Measurements from ENCODE around the gene XRCC6. TPM values are rescaled to one million over a fixed set of nuclear protein-coding genes. Genes with fewer than 3 reads are reported as not detected.
A peak's percentile ranks its signal among the peaks of the same experiment; 100 is the strongest.
"Not testable (repeated sequence)": the region's sequence is repeated elsewhere in the genome, so short reads cannot be mapped to it uniquely, and the experiment has no call there.

XRCC6 gene
- total RNA-seq, 1 experiment from 2014 or later: 528 TPM

DNA sequence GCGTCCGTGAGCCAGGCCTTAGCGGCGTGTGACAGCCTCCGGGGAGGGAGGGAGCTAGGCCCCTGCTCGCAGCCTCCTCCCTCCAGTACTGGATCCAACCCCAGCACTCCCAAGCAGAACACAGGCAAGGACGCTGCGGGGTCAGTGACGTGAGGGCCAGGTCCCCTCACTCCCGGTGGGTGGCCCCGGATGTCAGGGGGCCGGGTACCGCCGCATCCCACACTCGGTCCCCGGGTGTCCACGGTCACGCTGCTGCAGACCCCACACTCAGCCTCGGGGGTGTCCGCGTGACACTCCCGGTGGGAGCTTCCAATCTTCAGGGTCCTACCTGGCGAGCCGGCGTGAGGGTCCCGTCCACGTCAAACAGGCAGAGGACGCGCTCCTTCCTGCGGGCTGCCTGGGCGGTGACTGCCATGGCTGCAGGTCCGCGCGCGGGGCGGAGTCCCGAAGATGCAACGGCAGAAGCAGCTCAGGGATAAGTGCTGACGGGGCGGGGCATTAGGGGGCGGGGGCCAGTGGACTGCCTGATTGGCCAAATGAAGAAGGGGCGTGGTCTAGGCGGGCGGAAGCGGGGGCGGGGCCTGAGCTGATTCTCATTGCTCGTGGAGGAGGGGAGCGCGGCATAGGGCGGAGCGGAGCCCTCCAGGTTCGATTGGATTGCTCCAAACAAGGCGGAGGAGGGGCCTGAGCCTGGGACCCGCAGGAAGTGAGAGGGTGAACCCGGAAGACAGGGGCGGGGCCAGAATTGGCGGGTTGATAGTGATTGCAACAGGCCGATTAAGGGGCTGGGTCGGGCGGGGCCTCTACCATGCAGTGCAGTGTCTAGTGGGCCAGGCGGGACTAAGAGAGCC is 31.5 kb upstream of the XRCC6 start, which contains the start of gene PMM1:
PMM1 (minus strand) TSS at position 450 of the 851 bp plus-strand sequence; CDS start at position 415, 35 bp downstream.
- H3K27me3 ChIP-seq: no peaks in the 10 kb centered on the region
- H3K4me1 ChIP-seq: no peaks in the 10 kb centered on the region
- peak; percentile 100 for DNase-seq
- H3K27ac ChIP-seq: peak within 1 kb of the TSS; percentile 21; the same call in 1 of the 2 replicates
- no peaks in the 10 kb centered on the region for H3K9me3 ChIP-seq (replicated peaks)
- H3K4me3 ChIP-seq: peak within 1 kb of the TSS; percentile 71
- H3K36me3 ChIP-seq: no peaks in the 10 kb centered on the region

DNA sequence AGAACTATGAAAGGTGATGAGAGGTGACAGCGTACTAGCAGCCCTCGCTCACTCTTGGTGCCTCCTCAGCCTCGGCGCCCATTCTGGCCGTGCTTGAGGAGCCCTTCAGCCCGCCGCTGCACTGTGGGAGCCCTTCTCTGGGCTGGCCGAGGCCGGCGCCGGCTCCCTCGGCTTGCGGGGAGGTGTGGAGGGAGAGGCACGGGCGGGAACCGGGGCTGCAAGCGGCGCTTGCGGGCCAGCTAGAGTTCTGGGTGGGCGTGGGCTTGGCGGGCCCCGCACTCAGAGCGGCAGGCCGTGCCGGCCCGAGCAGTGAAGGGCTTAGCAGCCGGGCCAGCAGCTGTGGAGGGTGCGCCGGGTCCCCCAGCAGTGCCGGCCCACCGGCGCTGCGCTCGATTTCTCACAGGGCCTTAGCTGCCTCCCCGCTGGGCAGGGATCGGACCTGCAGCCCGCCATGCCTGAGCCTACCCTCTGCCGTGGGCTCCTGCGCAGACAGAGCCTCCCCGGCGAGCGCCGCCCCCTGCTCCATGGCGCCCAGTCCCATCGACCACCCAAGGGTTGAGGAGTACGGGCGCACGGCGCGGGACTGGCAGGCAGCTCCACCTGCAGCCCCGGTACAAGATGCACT is 27.6 kb upstream of the XRCC6 start:
- not testable (repeated sequence) for H3K4me1 ChIP-seq; H3K9me3 ChIP-seq (replicated peaks); H3K36me3 ChIP-seq; H3K4me3 ChIP-seq; DNase-seq; H3K27ac ChIP-seq; H3K27me3 ChIP-seq

DNA sequence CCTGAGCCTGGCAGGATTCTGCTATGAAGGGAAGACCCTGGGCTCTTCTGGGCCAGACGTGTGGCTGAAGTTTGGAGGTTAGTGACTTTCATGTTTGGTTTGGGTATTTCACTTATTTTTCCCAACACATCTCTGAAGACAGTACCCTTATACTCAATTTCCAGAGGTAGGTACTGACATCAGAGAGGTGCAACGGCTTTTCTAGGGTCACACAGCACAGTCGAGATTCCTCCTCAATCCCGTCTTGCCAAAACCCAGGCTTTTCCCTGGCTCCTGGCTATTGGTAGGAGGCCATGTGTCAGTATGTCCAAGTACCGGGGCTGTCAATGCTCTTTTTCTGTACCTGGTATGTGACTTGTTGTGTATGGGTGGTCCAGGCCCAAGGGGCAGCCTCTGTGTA is 25.4 kb upstream of the XRCC6 start:
- Histone ChIP-seq H3K27ac (no peak overlapping the region), H3K4me3 (no peak overlapping the region), H3K36me3 (no peaks in the 10 kb centered on the region), H3K27me3 (no peaks in the 10 kb centered on the region), H3K4me1 (no peaks in the 10 kb centered on the region), H3K9me3 (replicated peaks) (no peaks in the 10 kb centered on the region)
- no peak for DNase-seq

DNA sequence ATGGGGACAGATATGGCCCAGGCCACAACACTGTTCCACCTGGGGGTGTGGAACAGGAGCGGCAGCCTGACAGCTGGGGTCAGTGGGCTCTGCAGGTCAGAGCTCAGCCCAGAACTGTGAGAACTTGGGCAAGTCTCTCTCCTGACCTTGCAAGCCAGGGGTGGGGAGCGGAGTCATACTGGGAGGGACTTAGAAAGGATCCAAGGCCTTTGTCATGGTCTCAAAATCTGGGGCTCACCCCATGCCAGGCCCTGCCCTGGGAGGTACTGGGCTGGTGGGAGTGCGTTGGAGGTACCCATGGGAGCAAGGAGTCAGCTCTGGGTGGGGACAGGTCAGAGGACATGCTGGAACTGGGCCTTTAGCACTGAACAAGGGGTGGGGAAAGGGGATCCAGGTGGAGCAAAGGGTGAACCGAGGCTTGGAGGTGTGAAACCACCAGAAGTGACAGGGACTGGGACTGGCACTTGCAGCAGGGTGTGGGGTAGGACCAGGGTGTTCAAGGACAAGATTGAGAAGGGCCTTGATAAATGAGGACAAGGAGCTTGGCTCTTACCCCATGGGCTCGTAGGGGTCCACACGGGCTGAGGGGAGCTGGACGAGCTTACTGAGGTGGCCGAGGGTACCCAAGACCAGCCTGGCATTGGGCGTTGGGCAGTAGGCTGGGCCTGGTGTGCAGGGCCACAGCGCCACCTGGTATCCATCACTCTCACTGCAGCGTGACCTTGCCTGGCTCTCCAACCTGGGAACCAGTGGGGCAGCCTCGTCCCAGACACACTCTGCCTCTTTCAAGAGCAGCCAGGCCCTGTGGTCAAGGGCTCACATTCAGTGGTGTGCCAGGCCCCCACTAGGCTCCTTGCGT is 24.1 kb upstream of the XRCC6 start:
- Histone ChIP-seq H3K4me1 (no peaks in the 10 kb centered on the region), H3K27ac (no peak overlapping the region), H3K36me3 (no peaks in the 10 kb centered on the region), H3K9me3 (replicated peaks) (no peaks in the 10 kb centered on the region), H3K27me3 (no peaks in the 10 kb centered on the region), H3K4me3 (no peak overlapping the region)
- DNase-seq: peak; percentile 43 to 63

DNA sequence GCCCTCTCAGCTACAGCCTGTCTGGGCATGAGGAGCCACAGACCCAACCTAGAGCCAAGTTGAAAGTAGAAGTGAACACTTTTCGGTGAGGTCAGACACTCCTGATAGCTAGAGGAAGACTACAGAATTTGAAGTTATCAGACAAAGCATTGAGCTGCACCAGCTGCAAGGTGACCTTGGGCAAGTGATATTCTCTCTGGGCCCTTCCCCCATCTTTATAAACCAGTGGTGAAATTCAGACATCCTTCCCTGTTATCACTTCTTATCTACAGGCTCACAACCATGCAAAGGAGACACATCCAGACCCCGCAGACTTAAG is 23.5 kb upstream of the XRCC6 start:
- Histone ChIP-seq H3K4me1 (no peaks in the 10 kb centered on the region), H3K9me3 (replicated peaks) (no peaks in the 10 kb centered on the region), H3K4me3 (no peak overlapping the region), H3K27me3 (no peaks in the 10 kb centered on the region), H3K36me3 (no peaks in the 10 kb centered on the region), H3K27ac (no peak overlapping the region)
- DNase-seq: no peak

DNA sequence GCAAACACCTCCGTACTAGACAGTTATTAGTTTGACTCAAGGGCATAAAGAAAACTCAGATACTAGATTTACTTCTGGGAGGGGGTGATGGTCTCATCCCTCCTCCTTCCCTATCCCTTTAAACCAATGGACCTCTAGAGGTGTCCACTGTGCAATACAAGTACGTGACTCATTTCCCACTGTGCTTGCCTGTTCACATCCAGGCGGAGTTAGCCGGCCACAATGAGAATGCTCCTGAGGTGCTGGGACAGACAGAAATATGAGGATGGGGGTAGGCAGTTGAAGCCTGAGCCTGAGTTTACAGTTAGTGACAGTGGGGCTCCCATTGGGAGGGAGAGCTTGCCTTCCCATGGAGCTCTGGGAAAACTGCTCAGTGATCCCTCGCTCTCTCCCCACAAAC is 23.0 kb upstream of the XRCC6 start:
- H3K27ac ChIP-seq: no peak overlapping the region
- H3K9me3 ChIP-seq (replicated peaks): no peaks in the 10 kb centered on the region
- H3K4me3 ChIP-seq: no peak overlapping the region
- H3K4me1 ChIP-seq: no peaks in the 10 kb centered on the region
- no peaks in the 10 kb centered on the region for H3K36me3 ChIP-seq
- H3K27me3 ChIP-seq: no peaks in the 10 kb centered on the region
- DNase-seq: no peak

DNA sequence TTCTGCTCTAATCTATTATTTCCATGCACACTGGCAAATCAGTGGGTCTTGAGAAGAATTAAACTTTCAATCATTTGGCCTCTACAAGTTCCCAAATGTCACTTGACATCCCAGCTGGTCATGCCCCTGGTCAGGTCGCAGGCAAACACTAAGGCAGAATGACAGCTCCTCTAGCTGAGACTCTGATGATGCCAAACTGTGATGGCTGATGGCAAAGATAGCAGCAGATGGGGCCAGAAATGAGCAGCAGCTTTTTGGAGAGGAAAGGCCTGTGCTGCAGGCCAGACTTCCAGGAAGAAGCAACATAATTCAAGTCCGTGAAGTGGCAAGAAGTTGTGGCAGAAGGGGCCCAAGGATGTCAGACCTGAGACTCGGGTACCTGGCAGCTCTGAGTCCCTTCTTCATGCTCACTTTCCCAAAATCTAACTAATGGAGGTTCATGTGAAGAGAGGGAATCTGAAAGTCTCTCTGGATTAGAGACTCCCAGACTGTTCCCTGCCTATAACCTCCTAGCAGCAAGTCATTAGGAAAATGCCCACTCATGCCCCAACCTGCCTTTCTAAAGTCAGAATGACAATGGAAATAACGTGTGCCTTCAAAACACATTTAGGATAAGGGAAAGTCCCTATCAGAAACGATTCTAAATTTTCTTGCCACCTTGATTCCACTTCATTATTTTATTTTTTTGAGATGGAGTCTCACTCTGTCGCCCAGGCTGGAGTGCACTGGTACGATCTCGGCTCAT is 22.0 kb upstream of the XRCC6 start:
- Histone ChIP-seq H3K27ac (no peak overlapping the region), H3K9me3 (replicated peaks) (no peaks in the 10 kb centered on the region)
- DNase-seq: no peak

DNA sequence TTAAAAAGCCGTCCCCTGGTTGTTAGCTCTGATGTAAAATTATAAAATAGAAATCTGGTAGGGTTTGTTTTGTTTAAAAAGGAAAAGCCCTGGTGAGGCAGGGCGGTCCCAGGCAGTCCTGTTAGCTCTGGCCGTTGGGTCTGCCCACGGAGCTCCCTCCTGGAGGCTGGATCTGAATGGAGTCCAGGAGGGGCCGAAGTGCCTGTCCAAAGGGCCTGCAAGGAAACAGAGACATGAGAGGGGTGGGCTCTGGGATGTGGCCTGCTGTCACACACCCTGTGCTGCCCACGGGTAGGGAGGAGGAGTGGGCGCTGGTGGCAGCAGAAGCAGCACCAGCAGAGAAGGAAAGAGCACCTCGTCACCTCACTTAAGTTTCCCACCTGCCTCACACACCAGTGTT is 20.1 kb upstream of the XRCC6 start:
- Histone ChIP-seq H3K4me3 (no peak overlapping the region), H3K9me3 (replicated peaks) (no peaks in the 10 kb centered on the region), H3K36me3 (no peaks in the 10 kb centered on the region), H3K27ac (no peak overlapping the region), H3K4me1 (peaks cover 9% of the 10 kb centered on the region; the same call in 1 of the 2 replicates), H3K27me3 (no peaks in the 10 kb centered on the region)
- no peak for DNase-seq

More for the DNA sequence above, 22.0 kb upstream of the XRCC6 start:
- no peaks in the 10 kb centered on the region for H3K36me3 ChIP-seq
- H3K4me1 ChIP-seq: peaks cover 7% of the 10 kb centered on the region; the same call in 1 of the 2 replicates
- no peak overlapping the region for H3K4me3 ChIP-seq
- H3K27me3 ChIP-seq: no peaks in the 10 kb centered on the region

DNA sequence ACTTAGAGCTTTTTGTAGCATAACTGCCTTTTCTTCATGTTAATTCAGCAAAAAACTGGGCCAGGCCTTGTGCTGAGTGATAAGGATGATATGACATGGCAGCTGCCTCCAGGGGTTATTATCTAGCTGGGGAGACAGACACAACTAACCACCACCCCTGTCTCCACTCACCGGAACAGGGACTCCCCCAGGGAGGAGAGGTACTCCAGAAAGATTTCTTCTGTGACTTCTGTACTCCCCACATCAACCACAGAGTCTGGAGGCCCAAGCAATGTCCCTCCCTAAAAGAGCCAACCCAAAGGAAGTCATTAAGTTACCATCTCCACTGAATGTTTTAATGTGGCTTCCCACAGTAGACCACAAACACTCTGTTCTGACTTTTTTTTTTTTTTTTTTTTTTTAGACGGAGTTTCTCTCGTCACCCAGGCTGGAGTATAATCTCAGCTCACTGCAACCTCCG is 17.2 kb upstream of the XRCC6 start:
- no peaks in the 10 kb centered on the region for H3K36me3 ChIP-seq
- no peaks in the 10 kb centered on the region for H3K9me3 ChIP-seq (replicated peaks)
- H3K27me3 ChIP-seq: no peaks in the 10 kb centered on the region
- 0 out of 2 replicates have a peak overlapping the region, but pooled peaks have one; percentile 1 for H3K27ac ChIP-seq
- DNase-seq: peak; percentile 59 to 73
- H3K4me3 ChIP-seq: no peak overlapping the region
- H3K4me1 ChIP-seq: peaks cover 9% of the 10 kb centered on the region; the same call in 1 of the 2 replicates

DNA sequence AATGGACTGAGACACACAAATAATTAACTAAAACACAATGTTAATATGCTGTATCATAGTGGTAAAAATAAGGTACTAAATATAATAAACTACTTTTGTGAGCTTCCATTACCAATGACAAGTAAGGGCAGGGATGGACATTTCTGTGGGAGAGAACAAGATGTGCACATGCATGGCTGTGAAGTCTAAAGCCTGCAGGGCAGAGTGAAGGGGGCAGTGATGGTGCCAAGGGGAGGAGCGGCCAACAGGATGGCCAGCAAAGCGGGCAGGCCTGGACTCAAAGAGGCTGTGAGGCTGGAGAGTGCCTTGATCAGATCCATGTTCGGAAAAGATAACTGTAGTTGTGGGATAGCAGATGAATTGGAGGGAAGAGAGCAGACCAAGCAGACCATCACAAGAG is 12.7 kb upstream of the XRCC6 start:
- Histone ChIP-seq H3K27me3 (no peaks in the 10 kb centered on the region), H3K27ac (no peak overlapping the region), H3K9me3 (replicated peaks) (no peaks in the 10 kb centered on the region), H3K36me3 (no peaks in the 10 kb centered on the region), H3K4me3 (no peak overlapping the region), H3K4me1 (peaks cover 8% of the 10 kb centered on the region; the same call in 1 of the 2 replicates)
- DNase-seq: no peak

DNA sequence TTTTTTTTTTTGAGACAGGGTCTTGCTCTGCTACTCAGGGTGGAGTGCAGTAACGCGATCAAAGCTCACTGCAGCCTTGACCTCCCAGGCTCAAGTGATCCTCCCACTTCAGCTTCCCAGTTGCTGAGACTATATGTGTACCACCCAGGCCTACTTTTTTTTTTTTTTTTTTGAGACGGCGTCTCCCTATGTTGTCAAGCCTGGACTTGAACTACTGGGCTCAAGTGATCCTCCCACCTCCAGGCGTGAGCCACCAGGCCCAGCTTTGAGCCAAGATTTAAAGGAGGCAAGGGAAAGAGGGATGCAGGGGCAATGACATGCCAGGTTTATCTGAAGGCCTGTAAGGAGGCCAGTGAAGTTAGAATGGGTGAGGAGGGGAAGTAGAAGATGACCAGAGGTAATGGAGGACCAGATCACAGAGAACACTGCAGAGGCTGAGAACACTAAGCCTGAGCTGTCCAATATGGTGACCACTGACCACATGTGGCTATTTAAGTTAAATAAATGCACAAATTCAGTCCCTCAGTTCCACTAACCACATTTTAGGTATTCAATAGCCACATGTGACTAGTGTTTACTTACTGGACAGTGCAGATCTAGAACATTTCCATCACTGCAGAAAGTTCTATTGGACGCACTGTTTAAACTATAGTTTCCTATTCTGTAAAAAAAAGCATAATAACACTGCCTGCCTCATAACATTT is 8.3 kb upstream of the XRCC6 start:
- Histone ChIP-seq H3K27ac (no peak overlapping the region), H3K4me1 (no peaks in the 10 kb centered on the region), H3K4me3 (no peak overlapping the region), H3K9me3 (replicated peaks) (no peaks in the 10 kb centered on the region), H3K36me3 (no peaks in the 10 kb centered on the region; the same call in 1 of the 2 replicates), H3K27me3 (no peaks in the 10 kb centered on the region)
- DNase-seq: no peak

DNA sequence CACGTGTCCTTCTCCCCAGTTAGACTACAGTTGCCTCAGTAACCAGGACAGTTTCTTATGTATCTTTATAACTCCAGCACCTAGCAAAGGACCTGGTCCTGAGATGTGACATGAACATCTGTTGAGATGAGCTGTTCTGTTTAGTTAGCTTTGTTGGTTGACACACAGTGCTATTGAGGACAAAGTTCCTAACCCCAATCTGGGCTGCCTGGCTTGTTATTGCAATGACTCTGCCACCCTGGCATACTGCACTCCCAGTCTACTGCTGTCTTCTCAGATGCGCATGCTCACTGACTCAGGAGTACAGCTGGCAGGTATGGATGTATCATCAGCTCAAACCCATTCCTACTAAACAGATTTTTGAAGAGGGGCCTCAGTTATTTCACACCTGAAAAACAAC is 7.6 kb upstream of the XRCC6 start:
- H3K9me3 ChIP-seq (replicated peaks): no peaks in the 10 kb centered on the region
- H3K27ac ChIP-seq: no peak overlapping the region

DNA sequence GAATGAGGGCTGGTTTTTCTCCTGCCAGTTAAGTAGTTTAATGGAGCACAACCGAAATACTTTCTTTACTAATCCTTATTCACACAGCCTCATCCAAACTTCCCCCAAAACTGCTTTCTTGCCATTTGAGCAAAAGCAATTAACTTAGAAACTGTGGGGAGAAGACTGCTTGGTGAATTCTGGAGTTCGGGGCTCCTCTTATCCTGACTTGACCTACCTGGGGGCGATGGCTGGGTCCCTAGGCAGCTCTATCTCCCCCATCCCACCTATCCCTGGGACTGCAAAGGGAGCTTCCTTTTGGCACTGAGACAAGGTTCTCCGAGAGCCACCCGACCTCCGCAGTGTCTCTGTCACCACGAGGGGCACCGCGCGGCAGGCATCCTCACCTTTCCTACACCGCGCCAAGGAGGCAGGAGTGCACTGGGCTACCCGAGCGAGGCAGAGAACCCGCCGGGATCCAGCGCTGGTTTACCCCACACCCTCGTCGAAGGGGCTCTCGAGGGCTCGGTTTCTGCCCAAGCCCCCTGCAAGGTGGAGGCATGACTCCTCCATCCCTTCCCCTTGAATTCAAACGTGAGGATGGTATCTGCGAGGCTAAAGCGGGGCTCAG is 1.0 kb upstream of the XRCC6 start:
- Histone ChIP-seq H3K9me3 (replicated peaks) (no peaks in the 10 kb centered on the region), H3K27ac (peak overlapping the region; percentile 51; the same call in 1 of the 2 replicates), H3K36me3 (peaks cover 29% of the 10 kb centered on the region), H3K27me3 (no peaks in the 10 kb centered on the region), H3K4me1 (peaks cover 10% of the 10 kb centered on the region), H3K4me3 (peak overlapping the region; percentile 93)
- peak in 1 of 2 experiments; percentile 14 for DNase-seq

More for the DNA sequence above, 7.6 kb upstream of the XRCC6 start:
- H3K4me3 ChIP-seq: no peak overlapping the region
- H3K27me3 ChIP-seq: no peaks in the 10 kb centered on the region
- DNase-seq: no peak
- H3K4me1 ChIP-seq: no peaks in the 10 kb centered on the region
- no peaks in the 10 kb centered on the region; the same call in 1 of the 2 replicates for H3K36me3 ChIP-seq
